HG02970 (cell line): ENCODE results near the gene MYPOP.
"Not testable (repeated sequence)": the region's sequence is repeated elsewhere in the genome, so short reads cannot be mapped to it uniquely, and the experiment has no call there.

ENCODE experiments used
- ATAC-seq: cut with Tn5 transposase; IDR thresholded peaks from one replicate; pipeline ENCODE4 v1.9.1; 2021; ENCODE audit warnings: mild to moderate bottlenecking, moderate library complexity, moderate number of reproducible peaks; ENCODE audit not compliant: unreplicated experiment, low FRiP score

Gene MYPOP

DNA sequence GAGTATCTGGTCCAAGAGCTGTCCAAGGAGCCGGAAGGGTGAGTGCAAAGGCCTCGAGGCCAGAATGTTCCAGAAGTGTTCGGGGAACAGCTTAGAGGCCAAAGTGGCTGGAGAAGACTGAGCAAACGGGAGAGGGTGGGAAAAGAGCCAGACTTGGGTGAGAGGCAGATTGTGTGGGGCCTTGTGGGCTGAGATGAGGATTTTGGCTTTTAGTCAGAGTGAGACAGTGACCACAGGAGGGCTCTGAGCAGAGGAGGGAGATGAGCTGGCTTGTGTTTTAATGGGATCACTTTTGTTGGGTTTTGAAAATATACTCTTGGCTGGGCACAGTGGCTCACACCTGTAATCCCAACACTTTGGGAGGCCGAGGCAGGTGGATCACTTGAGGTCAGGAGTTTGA lies 6.5 kb upstream of the MYPOP start:
- no peak for ATAC-seq

DNA sequence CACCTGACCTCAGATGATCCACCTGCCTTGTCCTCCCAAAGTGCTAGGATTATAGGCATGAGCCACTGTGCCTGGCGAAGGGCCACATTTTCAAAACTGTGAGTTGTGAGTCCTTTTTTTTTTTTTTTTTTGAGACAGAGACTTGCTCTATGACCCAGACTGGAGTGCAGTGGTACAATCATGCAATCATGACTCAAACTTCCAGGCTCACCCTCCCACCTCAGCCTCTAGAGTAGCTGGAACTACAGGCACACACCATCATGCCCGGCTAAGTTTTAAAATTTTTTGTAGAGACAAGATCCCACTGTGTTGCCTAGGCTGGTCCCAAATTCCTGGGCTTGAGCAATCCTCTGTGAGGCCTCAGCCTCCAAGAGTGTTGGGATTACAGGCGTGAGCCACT lies 3.8 kb upstream of the MYPOP start:
- ATAC-seq: no peak

DNA sequence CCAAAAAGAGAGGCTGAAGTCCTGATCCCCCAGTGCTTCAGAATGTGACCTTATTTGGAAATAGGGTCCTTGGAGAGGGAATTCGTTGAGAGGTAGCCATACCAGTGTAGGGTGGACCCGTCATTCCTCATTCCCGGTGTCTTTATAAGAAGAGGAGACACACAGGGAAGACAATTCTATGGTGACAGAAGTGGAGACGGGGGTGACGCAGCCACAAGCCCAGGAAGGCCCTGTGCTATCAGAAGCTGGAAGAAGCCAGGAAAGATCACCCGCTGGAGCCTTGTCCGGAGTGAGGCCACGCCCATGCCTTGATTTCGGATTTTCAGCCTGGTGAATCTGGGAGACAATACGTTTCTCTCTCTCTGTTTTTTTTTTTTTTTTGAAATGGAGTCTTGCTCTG lies 2.6 kb upstream of the MYPOP start:
- no peak for ATAC-seq

DNA sequence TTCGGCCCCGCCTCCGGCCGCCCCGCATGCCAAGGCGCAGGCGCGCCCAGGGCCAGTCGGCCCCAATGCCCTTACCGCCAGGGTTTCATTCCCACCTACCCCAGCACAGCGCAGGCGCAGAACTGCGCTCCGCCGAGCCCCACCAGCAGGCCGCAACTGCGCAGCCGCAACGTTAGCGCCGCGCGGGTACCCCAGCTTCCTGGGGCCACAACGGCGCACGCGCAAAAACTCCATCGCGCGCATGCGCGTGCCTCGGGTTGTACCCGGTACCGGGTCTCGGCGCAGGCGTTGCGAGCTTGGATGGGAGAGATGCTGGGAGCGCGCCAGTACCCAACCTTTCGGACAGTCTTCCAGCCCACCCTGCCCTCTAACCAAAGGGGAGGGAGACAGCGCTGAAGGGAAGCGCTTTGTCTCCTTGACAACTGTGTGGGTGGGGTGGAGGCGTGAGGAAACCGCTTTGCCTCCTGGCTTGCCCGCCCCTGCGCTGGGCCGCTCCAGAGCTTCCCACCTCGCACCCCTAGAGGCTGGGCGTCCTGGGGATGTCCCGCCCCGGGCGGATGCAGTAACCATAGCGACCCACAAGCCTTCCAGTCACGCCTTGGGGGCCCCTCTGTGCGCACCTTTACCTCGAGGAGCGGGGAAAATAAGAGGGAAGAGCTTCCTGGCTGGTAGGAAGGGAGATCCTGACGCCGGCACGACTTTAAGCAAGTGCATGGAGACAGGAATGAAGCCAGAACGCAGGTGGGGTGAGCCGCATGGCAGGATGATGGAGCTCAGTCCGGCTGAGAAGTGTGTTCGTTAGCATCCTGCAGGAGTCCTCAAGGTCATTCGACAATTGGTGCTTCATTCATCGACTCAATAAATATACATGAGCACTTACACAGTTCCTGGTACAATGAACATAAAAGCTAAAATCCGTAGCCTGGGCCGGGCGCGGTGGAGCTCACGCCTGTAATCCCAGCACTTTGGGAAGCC lies 525 bp upstream of the MYPOP start:
- peak; percentile 91 for ATAC-seq

DNA sequence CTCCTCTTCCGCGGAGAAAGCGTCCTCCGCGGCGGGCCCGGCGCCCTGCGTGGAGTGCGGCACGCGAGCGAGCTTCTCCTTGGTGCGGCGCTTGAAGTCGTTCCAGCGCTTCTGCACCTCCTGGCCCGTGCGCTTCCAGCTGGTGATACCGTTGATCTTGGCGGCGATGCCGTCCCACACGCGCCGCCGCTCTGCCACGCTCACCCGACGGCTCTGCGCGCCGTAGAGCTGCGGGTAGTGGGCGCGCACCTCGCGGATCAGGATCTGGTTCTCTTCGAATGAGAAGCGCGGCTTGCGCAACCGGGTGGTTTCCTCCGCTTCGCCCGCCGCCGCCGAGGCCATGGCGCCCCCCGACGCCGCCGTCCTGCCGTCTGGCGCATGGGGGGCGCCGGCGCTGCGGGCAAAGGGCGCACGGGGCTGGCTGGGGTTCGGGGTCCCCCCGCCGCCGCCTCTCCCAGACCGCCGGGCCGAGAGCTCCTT lies 941 bp downstream of the MYPOP start:
- ATAC-seq: no peak

DNA sequence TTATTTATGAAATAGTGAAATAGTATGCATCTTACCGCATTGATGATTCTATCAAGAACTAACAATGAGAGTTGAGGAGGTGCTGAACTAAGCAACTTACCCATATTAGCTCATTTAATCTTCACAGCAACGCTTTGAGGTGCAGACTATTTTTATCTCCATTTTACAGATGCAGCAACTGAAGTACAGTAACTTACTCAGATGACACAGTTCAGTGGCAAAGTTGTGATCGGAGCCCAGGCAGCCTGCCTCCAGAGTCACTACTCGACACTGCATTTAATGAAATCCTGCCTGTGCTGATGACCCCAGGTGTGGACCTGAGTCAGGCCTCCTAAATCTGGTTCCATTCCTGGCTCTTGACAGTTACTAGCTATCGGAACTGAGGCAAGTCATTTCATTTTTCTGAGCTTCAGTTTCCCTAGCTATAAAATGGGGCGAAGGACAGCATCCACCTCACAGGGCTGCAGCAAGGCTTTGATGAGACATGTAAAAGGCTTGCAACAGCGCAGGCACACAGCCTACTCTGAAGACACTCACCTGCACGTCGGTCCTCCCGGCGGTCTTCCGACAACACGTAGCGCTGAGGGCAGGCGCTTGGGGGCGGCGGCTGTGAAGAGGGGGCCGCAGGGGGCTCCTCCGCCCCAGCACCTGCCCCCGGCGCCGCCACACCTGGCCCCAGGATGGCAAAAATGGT lies 1.5 kb downstream of the MYPOP start:
- ATAC-seq: no peak

DNA sequence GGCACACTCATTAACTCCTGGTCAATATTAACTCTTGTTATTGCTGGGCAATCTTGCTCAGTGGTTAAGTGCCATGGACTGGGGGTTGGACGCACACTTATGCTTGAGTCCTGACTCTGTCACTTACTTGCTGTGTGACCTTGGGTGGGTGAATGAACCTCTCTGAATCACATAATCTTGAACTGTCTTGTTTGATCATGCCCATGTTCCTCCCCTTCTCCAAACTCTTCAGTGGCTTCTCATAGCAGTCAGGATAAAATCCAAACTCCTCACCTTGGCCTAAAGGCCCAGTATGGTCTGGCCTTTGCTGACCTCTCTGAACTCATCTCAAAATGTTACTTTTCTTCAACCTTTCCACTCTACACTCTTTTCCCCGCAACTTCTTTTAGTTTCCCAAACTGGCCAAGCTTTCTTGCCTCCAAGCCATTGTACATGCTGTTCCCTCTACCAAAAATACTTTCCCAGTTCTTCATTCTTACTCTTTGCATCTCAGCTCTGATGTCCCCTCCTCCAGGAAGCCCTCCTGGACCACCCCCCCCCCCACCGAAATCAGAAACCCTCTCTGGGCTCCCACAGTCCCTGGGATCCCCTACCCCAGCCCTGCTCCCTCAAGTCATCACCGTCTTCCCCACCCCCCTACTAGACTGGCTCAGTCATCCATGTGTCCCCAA lies 2.4 kb downstream of the MYPOP start:
- ATAC-seq: no peak

DNA sequence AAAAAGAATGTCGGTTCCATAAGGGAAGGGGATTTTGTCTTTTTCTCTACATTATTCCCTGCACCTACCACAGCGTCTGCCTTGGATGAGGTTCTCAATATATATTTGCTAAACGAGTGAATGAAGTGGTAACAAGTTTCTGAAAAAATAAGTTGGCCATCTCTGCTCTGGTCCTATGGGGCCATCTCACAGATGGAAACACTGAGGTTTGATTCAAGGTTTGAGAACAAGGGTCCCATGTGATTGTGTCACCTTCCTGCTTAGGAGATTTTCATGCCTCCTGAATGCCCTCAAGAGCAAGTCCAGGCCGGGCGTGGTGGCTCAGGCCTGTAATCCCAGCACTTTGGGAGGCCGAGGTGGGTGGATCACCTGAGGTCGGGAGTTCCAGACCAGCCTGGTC lies 3.2 kb downstream of the MYPOP start:
- no peak for ATAC-seq

DNA sequence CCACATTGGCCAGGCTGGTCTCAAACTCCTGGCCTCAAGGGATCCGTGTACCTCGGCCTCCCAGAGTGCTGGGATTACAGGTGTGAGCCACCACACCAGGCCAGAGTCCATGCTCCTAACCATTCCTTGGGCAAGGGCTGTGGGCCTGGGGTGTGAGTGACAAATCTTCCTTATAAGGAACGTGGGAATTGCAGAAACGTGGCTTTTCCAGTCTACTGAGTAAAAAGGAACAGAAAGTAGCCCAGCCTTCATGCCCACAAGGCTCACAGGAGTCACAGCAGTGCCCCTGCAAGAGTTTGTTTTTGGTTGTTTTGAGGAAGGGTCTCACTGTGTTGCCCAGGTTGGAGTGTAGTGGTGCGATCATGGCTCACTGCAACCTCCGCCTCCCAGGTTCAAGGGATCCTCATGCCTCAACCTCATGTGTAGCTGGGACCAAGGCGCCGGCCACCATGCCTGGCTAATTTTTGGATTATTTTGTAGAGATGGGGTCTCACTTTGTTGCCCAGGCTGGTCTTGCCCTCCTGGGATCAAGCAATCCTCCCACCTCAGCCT lies 5.1 kb downstream of the MYPOP start:
- ATAC-seq: no peak

DNA sequence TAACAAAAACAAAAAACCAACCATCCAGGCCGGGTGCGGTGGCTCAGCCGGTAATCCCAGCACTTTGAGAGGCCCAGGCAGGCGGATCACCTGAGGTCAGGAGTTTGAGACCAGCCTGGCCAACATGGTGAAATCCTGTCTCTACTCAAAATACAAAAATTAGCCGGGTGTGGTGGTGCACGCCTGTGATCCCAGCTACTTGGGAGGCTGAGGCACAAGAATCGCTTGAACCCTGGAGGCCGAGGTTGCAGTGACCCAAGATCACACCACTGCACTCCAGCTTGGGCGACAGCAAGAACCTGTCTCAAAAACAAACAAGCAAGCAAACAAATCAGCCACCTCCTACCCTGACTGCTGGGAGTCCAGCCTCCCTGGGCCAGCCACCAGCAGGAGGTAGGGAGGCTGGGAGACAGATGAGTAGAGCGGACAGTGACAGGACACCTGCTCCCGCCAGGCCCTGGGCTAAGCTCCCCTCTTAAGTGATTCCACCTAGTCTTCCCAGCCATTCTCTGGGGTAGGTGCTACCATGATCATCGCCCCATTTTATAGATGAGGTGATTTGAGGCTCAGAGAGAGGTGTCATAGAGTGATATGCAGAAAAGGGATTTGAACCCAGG lies 6.3 kb downstream of the MYPOP start:
- not testable (repeated sequence) for ATAC-seq

DNA sequence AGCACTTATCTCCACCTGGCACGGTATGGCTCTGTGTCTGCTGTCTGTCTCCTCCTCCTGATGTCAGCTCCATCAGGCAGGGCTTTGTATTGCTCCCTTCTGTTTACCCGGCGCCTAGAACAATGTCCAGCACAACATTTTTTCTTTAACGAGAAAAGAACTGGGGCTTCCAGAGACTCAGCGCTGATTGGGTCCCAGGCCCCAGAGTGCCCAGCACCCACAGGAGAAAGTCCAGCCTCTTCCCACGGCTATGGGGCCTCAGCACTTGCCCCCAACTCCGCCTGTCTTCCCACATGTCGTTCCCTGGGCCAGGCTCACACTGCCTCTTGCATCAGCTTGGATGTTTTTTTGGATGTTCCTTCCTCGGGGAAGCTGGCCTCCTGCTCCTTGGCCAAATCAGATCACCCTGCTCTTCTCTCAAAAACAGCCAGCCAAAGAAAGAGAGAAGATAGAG lies 6.9 kb downstream of the MYPOP start:
- ATAC-seq: no peak

DNA sequence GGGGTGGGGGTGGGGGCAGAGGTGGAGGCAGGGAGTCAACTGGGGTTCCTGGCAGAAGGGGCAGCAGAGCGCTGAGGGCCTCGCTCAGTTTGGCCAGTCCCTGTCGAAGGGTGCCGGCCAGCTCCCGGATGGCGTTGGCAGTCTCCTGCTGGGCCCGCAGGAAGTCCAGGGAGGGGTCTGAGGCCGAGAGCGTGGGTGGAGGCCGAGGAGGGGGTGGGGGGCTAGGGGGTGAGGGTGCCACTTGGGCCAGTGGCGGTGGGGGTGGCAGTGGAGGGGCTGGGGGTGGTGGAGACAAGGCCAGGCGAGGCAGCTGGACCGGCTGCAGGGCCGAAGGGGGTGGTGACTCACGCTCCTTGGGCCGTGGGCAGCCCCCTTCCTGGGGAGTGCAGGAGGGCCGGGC lies 11.5 kb downstream of the MYPOP start:
- ATAC-seq: no peak

DNA sequence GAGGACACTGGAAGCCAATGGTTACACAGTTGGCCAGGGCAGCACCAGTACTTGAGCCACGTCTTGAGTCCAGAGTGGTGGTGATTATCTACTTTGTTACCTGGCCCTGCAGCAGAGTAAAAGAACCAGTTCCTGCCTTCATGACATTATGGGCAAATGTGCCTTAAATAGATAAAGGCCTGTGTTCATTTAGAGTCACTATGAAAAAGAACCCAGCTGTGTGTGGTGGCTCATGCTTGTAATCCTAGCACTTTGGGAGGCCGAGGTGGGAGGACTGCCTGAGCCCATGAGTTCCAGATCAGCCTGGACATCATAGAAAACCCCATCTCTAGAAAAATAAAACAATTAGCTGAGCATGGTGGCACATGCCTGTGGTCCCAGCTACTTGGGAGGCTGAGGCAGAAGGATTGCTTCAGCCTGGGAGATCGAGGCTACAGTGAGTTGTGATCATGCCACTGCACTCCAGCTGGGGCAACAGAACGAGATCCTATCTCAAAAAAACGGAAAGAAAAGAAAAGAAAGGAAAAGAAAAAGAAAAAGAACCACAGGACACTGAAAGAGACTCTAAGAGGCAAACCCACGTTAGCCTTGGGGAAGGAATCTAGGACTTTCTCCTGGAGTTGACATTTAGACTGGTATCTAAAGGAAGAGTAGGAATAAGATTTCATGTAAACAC lies 13.1 kb downstream of the MYPOP start:
- ATAC-seq: no peak

DNA sequence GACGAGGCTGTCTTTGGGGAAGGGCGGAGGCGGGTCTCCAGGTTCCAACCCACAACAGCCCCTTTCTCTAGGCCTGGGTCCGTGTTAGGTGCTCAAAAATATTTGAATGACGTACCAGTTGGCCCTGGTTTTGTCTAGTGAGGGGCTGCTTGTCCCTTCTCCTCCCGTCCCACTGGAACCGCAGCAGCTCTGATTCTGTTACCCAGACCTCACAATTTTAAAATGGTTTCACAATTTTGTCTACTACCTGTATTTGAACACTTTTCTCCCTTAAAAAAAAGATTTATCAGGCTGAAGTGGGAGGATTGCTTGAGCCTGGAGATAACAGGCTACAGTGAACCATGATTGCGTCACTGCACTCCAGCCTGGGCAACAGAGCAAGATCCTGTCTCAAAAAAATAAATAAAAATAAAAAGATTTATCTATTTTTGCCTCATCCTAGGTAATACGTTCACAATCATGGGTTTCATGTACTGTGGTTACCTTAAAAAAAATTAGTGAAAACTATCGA lies 15.2 kb downstream of the MYPOP start:
- no peak for ATAC-seq

DNA sequence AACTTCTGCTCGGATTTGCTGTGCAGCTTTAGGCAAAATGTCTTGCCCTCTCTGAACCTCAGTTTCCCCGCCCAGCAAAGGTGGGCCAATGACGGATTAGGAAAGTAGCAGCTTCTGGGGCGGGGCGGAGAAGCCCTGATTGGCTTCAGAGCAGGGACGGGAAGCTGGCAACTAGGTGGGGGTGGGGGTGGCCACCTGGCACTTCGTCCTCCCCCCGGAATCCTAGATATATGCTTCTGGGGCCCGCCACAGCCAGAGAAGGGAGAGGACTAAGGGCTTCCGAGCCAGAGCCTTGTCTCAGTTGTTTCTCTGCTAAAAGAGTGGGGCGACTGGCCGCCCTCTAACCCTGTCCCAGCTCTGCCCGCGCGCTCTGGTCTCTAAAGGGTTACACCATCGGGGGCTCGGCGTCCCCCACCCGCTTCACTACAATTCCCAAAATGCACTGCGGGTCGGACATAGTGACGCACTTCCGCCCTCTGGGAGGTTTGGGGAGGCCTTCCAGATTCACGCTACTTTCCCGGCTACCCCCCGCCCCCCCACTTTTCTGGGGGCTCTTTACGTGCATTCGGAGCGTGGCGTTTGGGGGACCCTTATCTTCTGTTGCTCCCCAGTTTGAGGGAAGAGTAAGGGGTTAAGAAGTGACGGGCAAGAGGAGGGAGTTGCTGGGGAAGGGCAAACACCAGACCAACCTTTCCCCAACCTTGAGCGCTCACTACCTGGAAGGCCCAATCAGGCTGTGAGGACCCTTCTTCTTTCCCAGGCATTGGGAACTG lies 15.8 kb downstream of the MYPOP start:
- peak; percentile 53 for ATAC-seq

DNA sequence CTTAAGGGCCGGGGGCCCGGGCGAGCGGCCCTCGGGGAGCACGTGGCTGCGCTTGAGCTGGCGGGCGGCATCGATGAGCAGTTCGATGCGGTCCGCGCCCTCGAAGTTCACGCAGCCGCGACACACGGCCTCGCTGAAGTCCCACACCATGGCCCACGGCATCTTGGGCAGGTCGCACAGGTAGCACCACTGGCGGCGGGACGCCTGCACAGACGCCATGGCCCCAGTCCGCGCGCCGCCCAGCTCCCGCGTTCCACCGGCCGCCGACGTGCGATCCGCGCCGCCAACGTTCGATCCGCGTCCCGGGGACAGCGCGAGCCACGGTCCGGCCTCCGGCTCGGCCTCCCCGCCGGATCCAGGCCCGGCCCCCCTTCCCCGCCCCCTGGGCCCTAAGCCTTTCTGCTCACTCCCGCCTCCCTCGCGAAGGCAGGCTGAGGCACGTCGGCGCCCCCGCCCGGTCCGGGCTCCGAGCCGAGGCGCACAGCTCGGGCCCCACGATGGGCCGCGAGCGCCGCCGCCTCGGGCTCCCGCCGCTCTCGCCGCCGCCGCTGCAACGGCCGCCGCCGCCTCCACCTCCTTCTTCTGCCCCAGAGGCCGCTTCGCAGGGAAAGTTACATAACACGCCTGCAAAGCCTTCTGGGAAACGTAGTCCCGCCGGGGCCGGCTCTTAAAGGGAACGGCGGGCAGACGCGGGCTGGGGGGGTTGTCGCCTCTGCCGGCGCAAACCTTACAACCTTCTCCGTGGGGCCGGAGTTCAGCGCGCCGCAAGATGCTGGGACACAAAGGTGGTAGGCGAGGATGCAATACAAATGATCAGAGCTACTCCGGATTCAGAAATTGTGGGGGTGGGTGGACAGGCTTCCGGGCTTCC lies 16.6 kb downstream of the MYPOP start, which contains the start of gene IRF2BP1:
IRF2BP1 (minus strand) TSS at position 586 of the 871 bp plus-strand sequence; CDS start at position 219, 367 bp downstream.
- ATAC-seq: peak; percentile 42

DNA sequence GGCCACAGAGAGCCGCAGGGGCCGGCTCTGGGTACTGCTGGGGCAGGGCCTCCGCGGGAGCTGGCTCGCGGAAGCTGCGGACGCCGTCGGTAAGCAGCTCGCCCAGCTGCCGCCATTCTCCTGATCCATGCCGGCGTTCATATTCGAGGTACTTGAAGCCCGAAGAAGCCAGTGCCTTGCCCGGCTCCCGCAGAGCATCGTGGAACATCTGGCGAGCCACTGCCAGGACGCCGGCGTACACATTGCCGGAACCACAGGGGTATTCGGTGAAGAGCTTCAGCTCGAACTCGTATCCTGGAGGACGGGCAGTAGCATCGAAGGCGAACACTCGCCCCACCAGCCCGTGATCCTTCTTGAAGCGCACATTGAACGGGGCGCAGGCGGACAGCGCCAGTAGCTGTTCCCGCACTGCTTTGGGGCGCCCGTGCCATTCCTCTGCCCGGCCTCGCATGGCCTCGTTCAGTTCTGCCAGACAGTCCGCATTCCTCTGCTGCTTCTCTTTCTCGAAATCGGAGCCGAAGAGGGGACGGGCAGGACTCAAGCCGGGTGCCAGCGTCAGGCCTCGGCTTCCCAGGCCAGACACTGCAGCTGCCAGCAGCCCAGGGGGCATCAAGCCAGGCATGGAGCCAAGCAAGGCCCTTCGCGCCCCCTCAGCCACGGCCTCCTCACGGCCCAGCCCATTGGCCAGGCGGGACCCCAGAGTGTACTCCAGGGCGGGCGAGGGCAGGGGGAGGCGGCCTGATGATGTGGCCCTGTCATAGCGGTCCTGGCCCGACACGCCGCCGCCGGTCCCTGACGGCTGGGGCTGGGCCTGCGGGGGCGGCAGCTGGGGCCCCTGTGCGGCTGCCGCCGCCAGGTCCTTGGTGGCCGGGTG lies 17.5 kb downstream of the MYPOP start:
- no peak for ATAC-seq
